ENCODE data around the gene AGMO.

GRCh38 chr7:15389073-15389472 lies 172.7 kb downstream of the AGMO start:
- TF ChIP-seq CTCF (IDR thresholded peaks at IDR 0.05 in 4 of 5, conservative IDR thresholded peaks at IDR 0.05 in 1 of 5) = no peak
- no peak for TF ChIP-seq POLR2A (IDR thresholded peaks at IDR 0.05)
